CD14-positive monocyte (primary cell): ENCODE results near the gene IMPA2. TPM values are rescaled to one million over a fixed set of nuclear protein-coding genes. Genes with fewer than 3 reads are reported as not detected.

Source experiments
- DNase-seq, 3 donors: peaks; one replicate each; pipeline ENCODE4 v3.0.0-alpha.2; 2011 to 2022
- H2AFZ ChIP-seq: 2 replicates; pipeline ENCODE4 v1.6.0; 2012; ENCODE audit warnings: mild to moderate bottlenecking, low read depth, low read length, inconsistent platforms; ENCODE audit not compliant: insufficient read depth, poor library complexity, severe bottlenecking
- H3K27ac ChIP-seq, 2 donors: 1 replicate in 1 of 2; 2 replicates in 1 of 2; pipeline ENCODE4 v1.5.1; 2012 to 2013; ENCODE audit warnings: low read length in 2 of 2, control low read depth in 1 of 2, inconsistent platforms in 1 of 2, low read depth in 1 of 2, mild to moderate bottlenecking in 1 of 2
- H3K27me3 ChIP-seq, 2 donors: one replicate each; pipeline versions ENCODE4 v1.6.0 to v1.6.1; 2011 to 2013; ENCODE audit warnings: low read length in 2 of 2; ENCODE audit not compliant: control insufficient read depth in 2 of 2, insufficient read depth in 2 of 2
- H3K36me3 ChIP-seq, 2 donors: replicated peaks in 1 of 2; 1 replicate in 1 of 2; 2 replicates in 1 of 2; pipeline versions ENCODE4 v1.5.1 to v1.6.1; 2012 to 2013; ENCODE audit warnings: low read length in 2 of 2, control low read depth in 1 of 2, inconsistent platforms in 1 of 2, mild to moderate bottlenecking in 1 of 2; ENCODE audit not compliant: insufficient read depth in 2 of 2, control insufficient read depth in 1 of 2
- H3K4me1 ChIP-seq, 2 donors: 1 replicate in 1 of 2; 2 replicates in 1 of 2; pipeline versions ENCODE4 v1.5.1 to v1.6.1; 2012 to 2013; ENCODE audit warnings: low read length in 2 of 2, control low read depth in 1 of 2, inconsistent platforms in 1 of 2, mild to moderate bottlenecking in 1 of 2, moderate library complexity in 1 of 2; ENCODE audit not compliant: insufficient read depth in 2 of 2, control insufficient read depth in 1 of 2
- H3K4me2 ChIP-seq: replicated peaks from 2 replicates; pipeline ENCODE3; 2012; ENCODE audit warnings: low read length, moderate library complexity, mild to moderate bottlenecking; ENCODE audit not compliant: poor library complexity, severe bottlenecking; ENCODE audit errors: extremely low read depth
- H3K4me3 ChIP-seq, 3 experiments: fragments of 200-600 bp in 1 of 3; sonication (generic) in 1 of 3; replicated peaks in 1 of 3; 1 replicate in 2 of 3; 2 replicates in 1 of 3; pipeline ENCODE4 v1.5.1; 2011 to 2013; ENCODE audit warnings: low read length in 3 of 3, mild to moderate bottlenecking in 3 of 3, control low read depth in 2 of 3, low read depth in 2 of 3, inconsistent platforms in 1 of 3, moderate library complexity in 1 of 3
- H3K79me2 ChIP-seq: 2 replicates; pipeline ENCODE4 v1.6.0; 2012; ENCODE audit warnings: mild to moderate bottlenecking, control low read depth, inconsistent platforms, low read length, moderate library complexity; ENCODE audit not compliant: insufficient read depth
- H3K9ac ChIP-seq: 2 replicates; pipeline ENCODE4 v1.6.0; 2017; ENCODE audit warnings: low read length, mild to moderate bottlenecking; ENCODE audit not compliant: insufficient read depth, poor library complexity, severe bottlenecking
- H3K9me3 ChIP-seq, 2 donors: replicated peaks in 1 of 2; 1 replicate in 1 of 2; 2 replicates in 1 of 2; pipeline versions ENCODE4 v1.5.1 to v1.6.1; 2012 to 2013; ENCODE audit warnings: low read length in 2 of 2, control low read depth in 1 of 2; ENCODE audit not compliant: control insufficient read depth in 1 of 2, insufficient read depth in 1 of 2
- H4K20me1 ChIP-seq: 2 replicates; pipeline ENCODE4 v1.6.0; 2012; ENCODE audit warnings: mild to moderate bottlenecking, low read length, control low read depth, moderate library complexity; ENCODE audit not compliant: insufficient read depth
- H3K27ac Mint-ChIP-seq, 7 donors: one replicate each; pipeline ENCODE4 v1.8.0; 2020; ENCODE audit warnings: mild to moderate bottlenecking in 7 of 7, mixed read lengths in 7 of 7, moderate library complexity in 6 of 7, inconsistent platforms in 2 of 7
- H3K27me3 Mint-ChIP-seq, 3 donors: one replicate each; pipeline ENCODE4 v1.8.0; 2021 to 2022; ENCODE audit warnings: low read depth in 3 of 3, mild to moderate bottlenecking in 3 of 3, mixed read lengths in 3 of 3, moderate library complexity in 3 of 3, inconsistent platforms in 1 of 3
- H3K36me3 Mint-ChIP-seq, 2 donors: one replicate each; pipeline ENCODE4 v1.8.0; 2020; ENCODE audit warnings: mixed read lengths in 2 of 2, inconsistent platforms in 1 of 2, mild to moderate bottlenecking in 1 of 2
- H3K4me1 Mint-ChIP-seq: one replicate; pipeline ENCODE4 v1.8.0; 2020; ENCODE audit warnings: mild to moderate bottlenecking, mixed read lengths
- H3K4me3 Mint-ChIP-seq, 2 donors: one replicate each; pipeline ENCODE4 v1.8.0; 2020; ENCODE audit warnings: mild to moderate bottlenecking in 2 of 2, mixed read lengths in 2 of 2, moderate library complexity in 1 of 2
- H3K9me3 Mint-ChIP-seq, 7 donors: one replicate each; pipeline ENCODE4 v1.8.0; 2020 to 2022; ENCODE audit warnings: mixed read lengths in 7 of 7, mild to moderate bottlenecking in 6 of 7, moderate library complexity in 6 of 7, inconsistent platforms in 2 of 7
- WGBS: methylation state at CpG from one replicate; pipeline ENCODE4 v1.1.5; 2013; ENCODE audit warnings: missing lambda C conversion rate; ENCODE audit not compliant: insufficient coverage; 5-methylcytosine and 5-hydroxymethylcytosine counted together
- intact Hi-C, 2 donors: fragments of 100-400 bp; cut with micrococcal nuclease; formaldehyde crosslinking; loops; one replicate each; pipeline versions ENCODE4 v1.15.0 to v1.15.1; 2023
- polyA plus RNA-seq, 3 donors: library from polyadenylated mRNA; depleted of rRNA in 1 of 3; unstranded in 2 of 3; stranded (reverse) in 1 of 3; fragments of 300-500 nt in 2 of 3; fragments of >200 nt in 1 of 3; fragmentation: Illumina TruSeq in 2 of 3; gene quantifications; 1 replicate in 2 of 3; 2 replicates in 1 of 3; pipeline ENCODE4 v1.2.3, GENCODE V29; 2012 to 2021
- TF ChIP-seq, protein P1 (sequence below): fragments of 200-600 bp; IDR thresholded peaks from one replicate; pipeline ENCODE4 v1.8.0; 2022; ENCODE audit warnings: antibody characterized with exemption, mild to moderate bottlenecking

Gene IMPA2
- polyA plus RNA-seq, 3 donors, result 97.4 to 186 (median 145) TPM

DNA sequence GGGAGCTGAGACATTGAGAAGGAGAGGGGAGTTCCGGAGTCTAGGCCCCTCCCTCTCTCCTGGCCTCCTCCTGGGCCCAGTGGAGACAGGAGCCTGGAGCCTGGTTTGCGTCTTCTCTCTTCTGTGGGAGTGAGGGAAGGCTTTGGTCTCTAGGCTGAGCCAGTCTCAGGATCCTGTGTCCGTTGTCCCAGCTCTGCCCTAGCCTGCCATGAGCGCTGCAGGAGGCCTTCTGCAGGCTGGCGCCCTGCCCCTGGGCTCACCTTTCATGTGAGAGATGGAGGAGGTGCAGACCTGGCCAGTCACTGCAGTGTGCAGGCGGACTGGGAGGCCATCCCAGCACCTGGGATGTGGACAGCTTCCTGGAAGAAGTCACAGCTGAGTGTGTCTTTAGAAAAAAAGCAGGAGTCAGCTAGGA, 8.7 kb downstream of the IMPA2 start:
- no peak overlapping the region for H3K4me3 ChIP-seq
- no peaks in the 10 kb centered on the region for H3K9me3 ChIP-seq
- no peak overlapping the region for H3K9ac ChIP-seq
- 79% methylated on average over 5 of the region's 6 CpGs for whole genome bisulfite sequencing
- Mint-ChIP-seq H3K4me1 (peaks cover 70% of the 10 kb centered on the region), H3K27me3 (no peaks in the 10 kb centered on the region), H3K36me3 (peaks cover 22 to 49% of the 10 kb centered on the region in 2 donors), H3K4me3 (no peak overlapping the region), H3K27ac (peak overlapping the region in 2 of 7 donors; percentile 40 to 70), H3K9me3 (peaks cover 0 to 2% (median 0%) of the 10 kb centered on the region in 7 donors)
- H2AFZ ChIP-seq, result no peak overlapping the region
- TF ChIP-seq, protein P1, sequence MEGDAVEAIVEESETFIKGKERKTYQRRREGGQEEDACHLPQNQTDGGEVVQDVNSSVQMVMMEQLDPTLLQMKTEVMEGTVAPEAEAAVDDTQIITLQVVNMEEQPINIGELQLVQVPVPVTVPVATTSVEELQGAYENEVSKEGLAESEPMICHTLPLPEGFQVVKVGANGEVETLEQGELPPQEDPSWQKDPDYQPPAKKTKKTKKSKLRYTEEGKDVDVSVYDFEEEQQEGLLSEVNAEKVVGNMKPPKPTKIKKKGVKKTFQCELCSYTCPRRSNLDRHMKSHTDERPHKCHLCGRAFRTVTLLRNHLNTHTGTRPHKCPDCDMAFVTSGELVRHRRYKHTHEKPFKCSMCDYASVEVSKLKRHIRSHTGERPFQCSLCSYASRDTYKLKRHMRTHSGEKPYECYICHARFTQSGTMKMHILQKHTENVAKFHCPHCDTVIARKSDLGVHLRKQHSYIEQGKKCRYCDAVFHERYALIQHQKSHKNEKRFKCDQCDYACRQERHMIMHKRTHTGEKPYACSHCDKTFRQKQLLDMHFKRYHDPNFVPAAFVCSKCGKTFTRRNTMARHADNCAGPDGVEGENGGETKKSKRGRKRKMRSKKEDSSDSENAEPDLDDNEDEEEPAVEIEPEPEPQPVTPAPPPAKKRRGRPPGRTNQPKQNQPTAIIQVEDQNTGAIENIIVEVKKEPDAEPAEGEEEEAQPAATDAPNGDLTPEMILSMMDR, result no peak
- H3K36me3 ChIP-seq, result peaks cover 6 to 10% of the 10 kb centered on the region in 2 donors
- H3K79me2 ChIP-seq, result peaks cover 99% of the 10 kb centered on the region
- H3K4me1 ChIP-seq, result peaks cover 49 to 74% of the 10 kb centered on the region in 2 donors
- intact Hi-C loops, result loop anchor here in 1 of 2 donors (10.0 kb wide), 1 partner anchor 385 kb away; the partner anchor contains the start of gene AFG3L2
- H3K27me3 ChIP-seq, result no peaks in the 10 kb centered on the region
- no peak for DNase-seq
- no peak overlapping the region for H3K4me2 ChIP-seq
- peak overlapping the region in 1 of 2 donors; percentile 52 for H3K27ac ChIP-seq
- peaks cover 52% of the 10 kb centered on the region for H4K20me1 ChIP-seq

DNA sequence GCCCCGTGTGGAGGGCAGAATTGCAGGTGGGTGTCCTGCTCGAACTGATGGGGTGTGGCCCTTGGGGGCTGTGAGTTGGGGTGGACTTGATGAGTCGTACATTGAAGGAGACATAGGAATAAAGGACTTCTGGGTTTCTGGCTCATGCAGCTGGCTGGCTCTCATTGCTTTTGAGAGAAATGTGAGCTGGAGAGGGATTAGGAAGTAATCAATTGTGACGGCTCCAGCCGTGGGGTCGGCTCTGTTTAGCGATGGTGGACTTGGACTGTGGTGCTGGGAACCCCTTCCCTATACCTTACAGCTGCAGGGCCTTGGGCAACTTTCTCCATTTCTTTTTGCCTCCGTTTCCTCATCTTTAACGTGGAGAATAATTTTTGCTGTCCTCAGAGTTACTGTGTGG, 9.2 kb downstream of the IMPA2 start:
- Mint-ChIP-seq H3K36me3 (peaks cover 22 to 49% of the 10 kb centered on the region in 2 donors), H3K4me1 (peaks cover 70% of the 10 kb centered on the region), H3K4me3 (no peak overlapping the region), H3K27ac (peak overlapping the region in 4 of 7 donors; percentile 4 to 73 (median 32)), H3K9me3 (peaks cover 0 to 2% (median 0%) of the 10 kb centered on the region in 7 donors), H3K27me3 (no peaks in the 10 kb centered on the region)
- TF ChIP-seq, protein P1, result no peak
- H2AFZ ChIP-seq, result no peak overlapping the region
- no peaks in the 10 kb centered on the region for H3K27me3 ChIP-seq
- H3K9me3 ChIP-seq, result no peaks in the 10 kb centered on the region
- peaks cover 6 to 10% of the 10 kb centered on the region in 2 donors for H3K36me3 ChIP-seq
- 46% methylated on average over 3 of the region's 9 CpGs for WGBS
- peaks cover 51 to 74% of the 10 kb centered on the region in 2 donors for H3K4me1 ChIP-seq
- DNase-seq, result no peak
- H3K27ac ChIP-seq, result peak overlapping the region in 1 of 2 donors; percentile 52
- H4K20me1 ChIP-seq, result peaks cover 54% of the 10 kb centered on the region
- H3K4me3 ChIP-seq, result no peak overlapping the region
- intact Hi-C loops, result no loop called here
- H3K4me2 ChIP-seq, result no peak overlapping the region
- H3K79me2 ChIP-seq, result peaks cover 96% of the 10 kb centered on the region
- no peak overlapping the region for H3K9ac ChIP-seq
